ENCODE measurements around the gene AGBL5. TPM values are rescaled to one million over a fixed set of nuclear protein-coding genes. Genes with fewer than 3 reads are reported as not detected.

The AGBL5 gene
- total and polyA plus RNA-seq, 2 of the 13 experiments (the other 11 are each of a cell fraction or from before 2014, with no cell fraction given) = 55.9 to 73.3 TPM

GRCh38 chr2:27071277-27071989 is 20.0 kb downstream of the AGBL5 start, which contains the start of gene OST4 (continued):
- TF ChIP-seq RFX3 (CRISPR knock-in tag; IDR thresholded peaks at IDR 0.05) (no peak), MXD1 (CRISPR knock-in tag; IDR thresholded peaks at IDR 0.05) (peak; percentile 43), ZBTB49 (CRISPR knock-in tag; IDR thresholded peaks at IDR 0.05; ENCODE audit: borderline replicate concordance) (no peak), HOXD1 (CRISPR knock-in tag; IDR thresholded peaks at IDR 0.05) (no peak), ZNF75D (CRISPR knock-in tag; IDR thresholded peaks at IDR 0.05; ENCODE audit: borderline replicate concordance) (no peak), ZNF326 (CRISPR knock-in tag; IDR thresholded peaks at IDR 0.05; ENCODE audit: borderline replicate concordance) (no peak), TEAD3 (CRISPR knock-in tag; optimal IDR thresholded peaks at IDR 0.05; ENCODE audit: borderline replicate concordance) (peak; percentile 22), ZBTB44 (CRISPR knock-in tag; IDR thresholded peaks at IDR 0.05) (no peak; the same call in none of the 2 replicates), ZNF318 (CRISPR knock-in tag; IDR thresholded peaks at IDR 0.05) (no peak), AFF4 (CRISPR knock-in tag; IDR thresholded peaks at IDR 0.05) (no peak), ZNF333 (CRISPR knock-in tag; IDR thresholded peaks at IDR 0.05; ENCODE audit: borderline replicate concordance) (peak; percentile 10; the same call in 1 of the 2 replicates), KMT2B (CRISPR knock-in tag; IDR thresholded peaks at IDR 0.05) (peak; percentile 89)

Data from HepG2 (cell line).